Suprapubic skin (tissue), 4 donors: ENCODE measurements around the gene DES. TPM values are rescaled to one million over a fixed set of nuclear protein-coding genes. Genes with fewer than 3 reads are reported as not detected.
A peak's percentile ranks its signal among the peaks of the same experiment; 100 is the strongest.
"Not testable (repeated sequence)": the region's sequence is repeated elsewhere in the genome, so short reads cannot be mapped to it uniquely, and the experiment has no call there.

Experiments
- DNase-seq, 2 donors: peaks; one replicate each; pipeline ENCODE4 v3.0.0-alpha.2; 2019; ENCODE audit warnings: low spot score in 2 of 2
- H3K27ac ChIP-seq: fragments of 200-600 bp; sonication (generic); one replicate; pipeline ENCODE4 v1.5.1; 2019
- H3K27me3 ChIP-seq: fragments of 200-600 bp; sonication (generic); one replicate; pipeline ENCODE4 v1.5.1; 2019
- H3K36me3 ChIP-seq: fragments of 200-600 bp; sonication (generic); one replicate; pipeline ENCODE4 v1.5.1; 2019
- H3K4me1 ChIP-seq: fragments of 200-600 bp; sonication (generic); one replicate; pipeline ENCODE4 v1.5.1; 2019
- H3K4me3 ChIP-seq: fragments of 200-600 bp; sonication (generic); one replicate; pipeline ENCODE4 v1.5.1; 2019; ENCODE audit warnings: mild to moderate bottlenecking
- H3K9me3 ChIP-seq: fragments of 200-600 bp; sonication (generic); one replicate; pipeline ENCODE4 v1.5.1; 2019
- EP300 ChIP-seq: sonication (generic); formaldehyde crosslinking; IDR thresholded peaks from one replicate; pipeline ENCODE4 v1.6.1; 2017; ENCODE audit warnings: antibody characterized with exemption
- POLR2A ChIP-seq, 2 donors: fragments of 450-650 bp; IDR thresholded peaks; one replicate each; pipeline ENCODE4 v1.6.1; 2017; ENCODE audit warnings: antibody characterized with exemption in 2 of 2, mild to moderate bottlenecking in 2 of 2, moderate library complexity in 2 of 2
- POLR2AphosphoS5 ChIP-seq, 3 donors: sonication (generic); formaldehyde crosslinking; IDR thresholded peaks; one replicate each; pipeline ENCODE4 v1.6.1; 2017; ENCODE audit warnings: antibody characterized with exemption in 3 of 3
- WGBS: methylation state at CpG from one replicate; pipeline ENCODE4 v1.1.5; 2018; 5-methylcytosine and 5-hydroxymethylcytosine counted together
- total RNA-seq, 4 donors: library from RNA; depleted of rRNA; stranded (reverse); fragments of >200 nt; gene quantifications; one replicate each; pipeline ENCODE4 v1.1.0, GENCODE V29; 2016
- TF ChIP-seq, protein P1 (sequence below), 2 donors: fragments of 200-600 bp in 1 of 2; fragments of 450-650 bp in 1 of 2; sonication (generic) in 1 of 2; IDR thresholded peaks; one replicate each; pipeline ENCODE4 v1.5.1; 2016 to 2019; ENCODE audit warnings: antibody characterized with exemption in 2 of 2, mild to moderate bottlenecking in 1 of 2, moderate library complexity in 1 of 2

DES gene
- total RNA-seq, 4 donors from 2014 or later: 11.4 to 100 (median 35.6) TPM

DNA sequence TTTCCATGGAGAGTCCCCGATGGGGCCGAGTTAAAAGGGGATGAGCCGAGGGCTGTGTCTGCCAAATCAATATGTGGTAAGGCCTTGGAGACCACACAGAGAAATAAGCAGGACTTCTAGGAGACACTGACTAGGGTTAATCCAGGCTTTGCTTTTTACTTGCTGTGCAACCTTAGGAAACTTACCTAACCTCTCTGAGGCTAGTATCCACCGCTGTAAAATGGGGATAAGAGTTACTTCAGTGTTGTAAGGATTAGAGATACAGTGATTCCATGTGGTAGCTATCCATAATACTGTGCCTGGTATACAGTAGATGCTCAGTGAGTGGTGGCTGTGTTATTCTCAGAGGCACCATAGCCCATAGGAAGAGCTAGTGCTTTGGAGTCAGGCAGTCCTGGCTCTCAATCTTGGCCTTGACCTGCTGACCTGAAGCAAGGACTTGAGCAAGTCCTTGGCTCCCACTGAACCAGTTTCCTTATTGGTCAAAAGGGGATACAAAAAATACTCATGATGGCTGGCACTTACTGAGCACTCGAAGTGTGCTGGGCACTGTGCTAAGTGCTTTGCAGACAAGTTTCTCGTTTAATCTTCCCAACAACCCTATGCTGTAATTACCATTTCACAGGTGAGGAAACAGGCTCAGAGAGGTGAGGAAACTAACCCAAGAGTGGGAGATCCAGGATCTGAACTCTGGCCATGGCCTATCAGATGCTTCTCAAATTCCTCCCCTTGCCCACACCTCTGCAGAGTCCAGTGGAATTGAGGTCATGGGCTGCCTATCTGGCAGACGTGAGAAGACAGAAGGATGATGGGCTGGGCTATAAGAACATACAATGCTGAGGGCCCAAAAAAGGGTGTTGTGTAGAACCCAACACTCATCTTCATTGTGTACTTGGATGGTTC, 12.0 kb upstream of the DES start:
- Histone ChIP-seq H3K9me3 (no peaks in the 10 kb centered on the region), H3K27me3 (no peaks in the 10 kb centered on the region), H3K4me1 (no peaks in the 10 kb centered on the region), H3K4me3 (no peak overlapping the region), H3K36me3 (no peaks in the 10 kb centered on the region), H3K27ac (no peak overlapping the region)
- TF ChIP-seq EP300 (no peak), POLR2A (IDR thresholded peaks at IDR 0.05) (no peak), POLR2AphosphoS5 (IDR thresholded peaks at IDR 0.05) (no peak)
- TF ChIP-seq, protein P1, sequence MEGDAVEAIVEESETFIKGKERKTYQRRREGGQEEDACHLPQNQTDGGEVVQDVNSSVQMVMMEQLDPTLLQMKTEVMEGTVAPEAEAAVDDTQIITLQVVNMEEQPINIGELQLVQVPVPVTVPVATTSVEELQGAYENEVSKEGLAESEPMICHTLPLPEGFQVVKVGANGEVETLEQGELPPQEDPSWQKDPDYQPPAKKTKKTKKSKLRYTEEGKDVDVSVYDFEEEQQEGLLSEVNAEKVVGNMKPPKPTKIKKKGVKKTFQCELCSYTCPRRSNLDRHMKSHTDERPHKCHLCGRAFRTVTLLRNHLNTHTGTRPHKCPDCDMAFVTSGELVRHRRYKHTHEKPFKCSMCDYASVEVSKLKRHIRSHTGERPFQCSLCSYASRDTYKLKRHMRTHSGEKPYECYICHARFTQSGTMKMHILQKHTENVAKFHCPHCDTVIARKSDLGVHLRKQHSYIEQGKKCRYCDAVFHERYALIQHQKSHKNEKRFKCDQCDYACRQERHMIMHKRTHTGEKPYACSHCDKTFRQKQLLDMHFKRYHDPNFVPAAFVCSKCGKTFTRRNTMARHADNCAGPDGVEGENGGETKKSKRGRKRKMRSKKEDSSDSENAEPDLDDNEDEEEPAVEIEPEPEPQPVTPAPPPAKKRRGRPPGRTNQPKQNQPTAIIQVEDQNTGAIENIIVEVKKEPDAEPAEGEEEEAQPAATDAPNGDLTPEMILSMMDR (IDR thresholded peaks at IDR 0.05): no peak
- whole genome bisulfite sequencing: 83% methylated on average over 7 of the region's 7 CpGs
- DNase-seq: no peak

DNA sequence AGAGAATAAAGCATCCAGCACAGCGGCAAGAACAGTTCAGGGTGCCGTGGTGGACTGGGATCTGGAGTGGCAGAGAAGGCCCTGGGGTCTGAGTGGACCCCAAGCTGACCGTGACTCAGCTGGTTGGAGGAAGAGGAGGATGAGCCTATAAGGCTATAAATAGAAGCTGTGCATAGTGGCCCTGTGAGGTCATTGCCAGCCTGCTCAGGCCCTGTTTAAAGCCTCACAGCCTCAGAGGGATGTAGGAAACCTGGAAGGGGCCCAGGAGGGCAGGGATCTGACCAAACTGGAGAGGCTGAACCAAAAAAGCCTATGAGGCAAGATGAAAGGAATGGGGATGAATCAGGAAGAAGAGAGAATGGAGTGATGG, 11.3 kb upstream of the DES start:
- no peak for DNase-seq
- TF ChIP-seq POLR2AphosphoS5 (IDR thresholded peaks at IDR 0.05): no peak
- TF ChIP-seq, protein P1 (IDR thresholded peaks at IDR 0.05): no peak
- peak; percentile 39 for TF ChIP-seq EP300
- Histone ChIP-seq H3K4me1 (no peaks in the 10 kb centered on the region), H3K36me3 (no peaks in the 10 kb centered on the region), H3K9me3 (no peaks in the 10 kb centered on the region), H3K27me3 (peaks cover 3% of the 10 kb centered on the region), H3K4me3 (no peak overlapping the region), H3K27ac (no peak overlapping the region)
- 87% methylated on average over 3 of the region's 3 CpGs for WGBS

DNA sequence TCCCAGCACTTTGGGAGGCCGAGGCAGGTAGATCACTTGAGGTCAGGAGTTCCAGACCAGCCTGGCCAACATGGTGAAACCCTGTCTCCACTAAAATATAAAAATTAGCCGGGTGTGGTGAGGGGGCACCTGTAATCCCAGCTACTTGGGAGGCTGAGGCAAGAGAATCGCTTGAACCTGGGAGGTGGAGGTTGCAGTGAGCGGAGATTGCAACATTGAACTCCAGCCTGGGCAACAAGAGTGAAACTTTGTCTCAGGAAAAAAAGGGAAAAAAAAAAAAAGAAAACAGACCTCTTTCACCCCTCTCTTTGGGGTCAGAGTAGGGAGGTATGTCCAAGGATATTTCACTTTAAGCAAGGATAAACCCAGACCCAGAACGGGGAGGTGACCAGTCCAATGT, 10.8 kb upstream of the DES start:
- WGBS: 72% methylated on average over 5 of the region's 5 CpGs
- DNase-seq, H3K36me3 ChIP-seq, H3K4me3 ChIP-seq, H3K9me3 ChIP-seq, H3K4me1 ChIP-seq, H3K27me3 ChIP-seq, H3K27ac ChIP-seq: not testable (repeated sequence)

DNA sequence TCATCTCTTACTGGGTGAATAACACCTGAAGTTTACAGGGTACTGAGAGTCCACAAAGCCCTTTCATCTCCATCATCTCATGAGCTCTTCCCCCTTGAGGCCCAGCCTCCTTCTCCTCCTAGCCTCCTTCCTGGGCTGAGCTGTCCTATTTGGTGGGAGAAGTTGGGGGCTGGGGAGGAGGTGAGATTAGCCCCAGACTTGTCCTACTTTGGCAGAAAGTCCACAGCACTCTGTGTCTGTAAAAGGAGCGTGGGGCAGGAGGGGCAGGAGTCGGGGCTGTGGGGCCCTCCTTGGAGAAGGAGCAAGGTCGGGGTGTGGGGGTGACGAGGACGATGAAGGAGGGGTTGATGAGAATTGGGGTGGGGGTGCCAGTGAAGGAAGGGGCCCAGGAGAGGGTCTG, 10.0 kb upstream of the DES start:
- TF ChIP-seq, protein P1 (IDR thresholded peaks at IDR 0.05): no peak
- TF ChIP-seq POLR2AphosphoS5 (IDR thresholded peaks at IDR 0.05) (no peak), EP300 (no peak), POLR2A (IDR thresholded peaks at IDR 0.05) (no peak)
- Histone ChIP-seq H3K27me3 (peaks cover 8% of the 10 kb centered on the region), H3K9me3 (no peaks in the 10 kb centered on the region), H3K4me3 (no peak overlapping the region), H3K36me3 (no peaks in the 10 kb centered on the region), H3K27ac (no peak overlapping the region), H3K4me1 (no peaks in the 10 kb centered on the region)
- 88% methylated on average over 5 of the region's 5 CpGs for WGBS
- DNase-seq: no peak

DNA sequence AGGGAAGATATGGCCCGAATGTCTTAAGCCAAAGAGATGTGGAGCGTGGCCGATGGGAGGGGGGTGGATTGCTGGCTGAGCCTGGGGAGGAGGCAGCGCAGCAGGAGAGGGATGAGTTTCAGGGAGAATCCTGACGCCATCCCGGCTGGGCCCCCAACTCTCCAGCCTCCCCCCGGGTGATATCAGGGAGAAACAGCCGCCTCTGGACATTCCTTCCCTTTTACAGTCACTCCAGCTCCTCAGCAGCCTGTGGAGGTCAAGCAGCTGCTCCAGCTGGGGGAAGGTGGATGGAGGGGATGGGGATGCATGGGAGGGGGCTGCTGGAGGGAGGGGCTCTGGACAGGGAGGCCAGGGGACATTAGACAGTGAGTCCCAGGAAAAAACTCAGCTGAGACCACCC, 9.5 kb upstream of the DES start:
- Histone ChIP-seq H3K27ac (no peak overlapping the region), H3K4me1 (no peaks in the 10 kb centered on the region), H3K27me3 (peaks cover 8% of the 10 kb centered on the region), H3K9me3 (no peaks in the 10 kb centered on the region), H3K36me3 (no peaks in the 10 kb centered on the region), H3K4me3 (no peak overlapping the region)
- DNase-seq: no peak
- WGBS: 77% methylated on average over 7 of the region's 8 CpGs
- TF ChIP-seq EP300 (no peak), POLR2A (IDR thresholded peaks at IDR 0.05) (no peak), POLR2AphosphoS5 (IDR thresholded peaks at IDR 0.05) (no peak)
- TF ChIP-seq, protein P1 (IDR thresholded peaks at IDR 0.05): no peak
